ENCODE measurements around the gene TMEM45A. TPM values are rescaled to one million over a fixed set of nuclear protein-coding genes. Genes with fewer than 3 reads are reported as not detected.

The TMEM45A gene
- total RNA-seq, 1 experiment from 2014 or later, result 10.1 TPM

- Histone ChIP-seq H4K91ac (ENCODE audit: insufficient read length, low read depth, low read length) (no peak overlapping the region), H3K4ac (ENCODE audit: low read depth, low read length) (no peak overlapping the region), H3K9me3 (ENCODE audit: control insufficient read depth, low read depth, low read length) (no peaks in the 10 kb centered on the region), H3K56ac (ENCODE audit: insufficient read length, low read depth, low read length) (no peak overlapping the region), H3K18ac (ENCODE audit: insufficient read length, low read depth, low read length) (no peak overlapping the region), H2BK5ac (ENCODE audit: insufficient read length, low read length) (no peak overlapping the region), H3K4me1 (ENCODE audit: insufficient read depth, low read length) (no peaks in the 10 kb centered on the region), H4K20me1 (ENCODE audit: control insufficient read depth, insufficient read depth, insufficient read length) (no peaks in the 10 kb centered on the region), H3K4me2 (ENCODE audit: insufficient read depth, insufficient read length, low read length) (no peak overlapping the region), H2BK20ac (ENCODE audit: low read depth, low read length, poor library complexity, severe bottlenecking) (no peak overlapping the region), H3K14ac (ENCODE audit: insufficient read depth, low read length) (no peak overlapping the region), H2AK5ac (ENCODE audit: insufficient read length, low read length) (no peak overlapping the region), H3K79me2 (ENCODE audit: insufficient read depth, low read length) (no peaks in the 10 kb centered on the region), H2BK15ac (ENCODE audit: low read depth, low read length) (no peak overlapping the region), H2BK12ac (ENCODE audit: insufficient read length, low read depth, low read length) (no peak overlapping the region), H4K5ac (ENCODE audit: insufficient read length, low read depth, low read length) (no peak overlapping the region), H3K79me1 (ENCODE audit: insufficient read depth, low read depth, low read length, poor library complexity, severe bottlenecking) (no peaks in the 10 kb centered on the region), H3T11ph (ENCODE audit: low read length) (no peak overlapping the region), H2BK120ac (ENCODE audit: low read depth, low read length, poor library complexity, severe bottlenecking) (no peak overlapping the region), H3K9ac (ENCODE audit: extremely low read depth, insufficient read length, low read length) (no peak overlapping the region), H3K27me3 (ENCODE audit: insufficient read depth, low read length) (no peaks in the 10 kb centered on the region; the same call in 1 of the 2 replicates), H2AFZ (ENCODE audit: low read length) (no peak overlapping the region), H3K23ac (ENCODE audit: insufficient read length, low read depth, low read length) (no peak overlapping the region), H3K27ac (ENCODE audit: insufficient read length, low read depth, low read length) (no peak overlapping the region), H3K23me2 (ENCODE audit: insufficient read length, low read depth, low read length, poor library complexity, severe bottlenecking) (no peaks in the 10 kb centered on the region), H4K8ac (replicated peaks; ENCODE audit: insufficient read length, low read depth, low read length) (no peak overlapping the region)
- no peak for DNase-seq
- Mint-ChIP-seq H3K4me1 (peaks cover 5 to 7% of the 10 kb centered on the region in 2 experiments), H3K27me3 (ENCODE audit: low read depth) (peaks cover 1% of the 10 kb centered on the region; the same call in 1 of the 2 replicates), H3K9me3 (peaks cover 4 to 7% of the 10 kb centered on the region in 2 experiments; a peak in 2 of 5 replicates), H3K27ac (no peak overlapping the region), H3K4me3 (no peak overlapping the region), H3K36me3 (ENCODE audit: insufficient read depth in 1 of 3, low read depth in 3 of 3) (no peaks in the 10 kb centered on the region)
- TF ChIP-seq CTCF (conservative IDR thresholded peaks at IDR 0.05), result no peak
Observed at GRCh38 chr3:100614941-100615340, 122.5 kb downstream of the TMEM45A start.
